GM12892 (cell line): Measurements from ENCODE around the gene DNAJC3.

Experiments used
- POLR2A ChIP-seq: IDR thresholded peaks from 2 replicates; pipeline ENCODE4 v1.6.1; 2011; ENCODE audit warnings: low read depth, low read length, control low read depth
- POLR2AphosphoS5 ChIP-seq: IDR thresholded peaks from 2 replicates; pipeline ENCODE4 v1.6.1; 2011; ENCODE audit warnings: low read depth, low read length, control low read depth
- TAF1 ChIP-seq: IDR thresholded peaks from 2 replicates; pipeline ENCODE4 v1.6.1; 2011; ENCODE audit warnings: low read depth, mild to moderate bottlenecking, control low read depth, low read length, borderline replicate concordance

DNA sequence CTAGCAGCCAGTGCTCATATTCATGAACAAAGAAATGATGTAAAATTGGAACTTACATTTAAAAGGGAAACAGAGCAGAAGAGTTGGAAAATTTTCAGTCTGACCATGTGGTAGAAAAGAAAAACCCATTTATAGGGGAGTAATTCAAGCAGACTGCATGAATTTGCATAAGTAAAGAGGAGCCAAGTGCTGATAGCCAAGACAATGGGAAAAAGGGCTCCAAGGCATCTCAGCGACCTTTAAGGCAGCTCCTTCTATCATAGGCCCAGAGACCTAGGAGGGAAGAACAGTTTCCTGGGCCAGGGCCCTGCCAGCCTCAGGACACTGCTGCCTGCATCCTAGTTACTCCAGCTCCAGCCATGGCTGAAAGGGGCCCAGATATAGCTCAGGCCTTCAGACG lies 7.5 kb downstream of the DNAJC3 start:
- TF ChIP-seq POLR2A (no peak), POLR2AphosphoS5 (no peak), TAF1 (no peak)
